Stimulated activated CD8-positive, alpha-beta memory T cell treated with anti-CD3 and anti-CD28 coated beads, Interleukin-7, amount 100 ng/mL, for 1 hour (primary cell): ENCODE measurements around the gene CDKN2D.

Experiments used
- DNase-seq, 2 donors: peaks; one replicate each; pipeline ENCODE4 v3.0.0-alpha.2; 2020; ENCODE audit warnings: low read depth in 2 of 2

CDKN2D gene

GRCh38 chr19:10568826-10569651 lies at the start of gene CDKN2D:
CDKN2D (minus strand) TSS chr19:10568979; CDS start chr19:10568653, 326 bp downstream.
- DNase-seq = peak; percentile 99

- DNase-seq = no peak
These were observed 48.8 kb upstream of the CDKN2D start for GRCh38 chr19:10617409-10618121.

- DNase-seq = no peak
These were observed 46.7 kb upstream of the CDKN2D start for GRCh38 chr19:10615429-10616023.

GRCh38 chr19:10612499-10613119 lies 43.8 kb upstream of the CDKN2D start:
- no peak for DNase-seq

GRCh38 chr19:10611907-10612306 lies 43.1 kb upstream of the CDKN2D start:
- DNase-seq = no peak

- no peak for DNase-seq
These were observed 35.7 kb upstream of the CDKN2D start for GRCh38 chr19:10604460-10604980.

- DNase-seq = no peak
These were observed 35.2 kb upstream of the CDKN2D start for GRCh38 chr19:10603873-10604459.

- peak; percentile 67 to 71 for DNase-seq
These were observed 34.5 kb upstream of the CDKN2D start for GRCh38 chr19:10603084-10603872.

- DNase-seq = peak; percentile 78 to 81
These were observed 33.7 kb upstream of the CDKN2D start for GRCh38 chr19:10602330-10603083.

GRCh38 chr19:10601999-10602329 lies 33.2 kb upstream of the CDKN2D start:
- DNase-seq = no peak

- no peak for DNase-seq
These were observed 31.4 kb upstream of the CDKN2D start for GRCh38 chr19:10600149-10600548.

- no peak for DNase-seq
These were observed 25.2 kb upstream of the CDKN2D start for GRCh38 chr19:10593820-10594637.

GRCh38 chr19:10593148-10593547 lies 24.4 kb upstream of the CDKN2D start:
- DNase-seq = no peak

- DNase-seq = no peak
These were observed 19.0 kb upstream of the CDKN2D start for GRCh38 chr19:10587839-10588150.

- DNase-seq = no peak
These were observed 18.5 kb upstream of the CDKN2D start, which contains the start of gene AP1M2 for GRCh38 chr19:10587022-10587838. AP1M2 (minus strand) TSS chr19:10587312; CDS start chr19:10587231, 81 bp downstream.

GRCh38 chr19:10586396-10586795 lies 17.6 kb upstream of the CDKN2D start:
- DNase-seq = no peak

- DNase-seq = no peak
These were observed 14.4 kb upstream of the CDKN2D start for GRCh38 chr19:10583036-10583776.

- DNase-seq = no peak
These were observed 13.3 kb upstream of the CDKN2D start for GRCh38 chr19:10582091-10582490.
